Gastrocnemius medialis (tissue), 4 donors: ENCODE data around the gene WNT3.

Source experiments
- CTCF ChIP-seq, 5 experiments: fragments of 450-650 bp in 3 of 5; fragments of 200-600 bp in 2 of 5; sonication (generic) in 2 of 5; IDR thresholded peaks in 4 of 5; conservative IDR thresholded peaks in 1 of 5; 1 replicate in 4 of 5; 2 replicates in 1 of 5; pipeline ENCODE4 v1.5.1; 2016 to 2019; ENCODE audit warnings: antibody characterized with exemption in 5 of 5, mild to moderate bottlenecking in 3 of 5, moderate library complexity in 3 of 5
- POLR2A ChIP-seq, 2 donors: fragments of 450-650 bp; IDR thresholded peaks; one replicate each; pipeline ENCODE4 v1.6.1; 2017; ENCODE audit warnings: antibody characterized with exemption in 2 of 2, mild to moderate bottlenecking in 2 of 2, moderate library complexity in 2 of 2

- TF ChIP-seq CTCF (IDR thresholded peaks at IDR 0.05 in 4 of 5, conservative IDR thresholded peaks at IDR 0.05 in 1 of 5) (no peak), POLR2A (IDR thresholded peaks at IDR 0.05) (no peak)
Observed at GRCh38 chr17:46791531-46791930, 27.0 kb downstream of the WNT3 start.
